Right atrium auricular region (tissue), 2 donors: ENCODE measurements around the gene SMC5. TPM values are rescaled to one million over a fixed set of nuclear protein-coding genes. Genes with fewer than 3 reads are reported as not detected.

Experiments used
- DNase-seq: peaks from one replicate; pipeline ENCODE4 v3.0.0-alpha.2; 2019; ENCODE audit warnings: low spot score
- H3K27ac ChIP-seq, 2 donors: fragments of 200-600 bp; sonication (generic); 1 replicate in 1 of 2; 2 replicates in 1 of 2; pipeline ENCODE4 v1.5.1; 2016 to 2019
- H3K27me3 ChIP-seq, 2 donors: fragments of 200-600 bp; sonication (generic); one replicate each; pipeline versions ENCODE4 v1.5.1 to v1.6.0; 2017 to 2019
- H3K36me3 ChIP-seq: fragments of 200-600 bp; sonication (generic); one replicate; pipeline ENCODE4 v1.5.1; 2016
- H3K4me1 ChIP-seq, 2 donors: fragments of 200-600 bp; sonication (generic); one replicate each; pipeline versions ENCODE4 v1.5.1 to v1.6.0; 2017 to 2019
- H3K4me3 ChIP-seq, 2 donors: fragments of 200-600 bp; sonication (generic); 1 replicate in 1 of 2; 2 replicates in 1 of 2; pipeline ENCODE4 v1.5.1; 2017 to 2019; ENCODE audit warnings: mild to moderate bottlenecking in 1 of 2, moderate library complexity in 1 of 2
- H3K9me3 ChIP-seq, 2 donors: fragments of 200-600 bp; sonication (generic); one replicate each; pipeline ENCODE4 v1.5.1; 2019
- total RNA-seq, 2 donors: library from RNA; depleted of rRNA; stranded (reverse); fragments of >200 nt; gene quantifications; one replicate each; pipeline ENCODE4 v1.1.0, GENCODE V29; 2016
- TF ChIP-seq, protein P1 (sequence below), 2 donors: fragments of 200-600 bp; sonication (generic); IDR thresholded peaks; one replicate each; pipeline ENCODE4 v1.5.1; 2019; ENCODE audit warnings: antibody characterized with exemption in 2 of 2

SMC5 gene
- total RNA-seq, 2 donors from 2014 or later = 11.4 to 15.0 TPM

GRCh38 chr9:70263421-70263820 is 4.6 kb downstream of the SMC5 start:
- no peak overlapping the region for H3K4me3 ChIP-seq
- no peak for DNase-seq
- H3K9me3 ChIP-seq = no peaks in the 10 kb centered on the region
- peaks cover 19% of the 10 kb centered on the region for H3K36me3 ChIP-seq
- no peaks in the 10 kb centered on the region for H3K27me3 ChIP-seq
- TF ChIP-seq, protein P1, sequence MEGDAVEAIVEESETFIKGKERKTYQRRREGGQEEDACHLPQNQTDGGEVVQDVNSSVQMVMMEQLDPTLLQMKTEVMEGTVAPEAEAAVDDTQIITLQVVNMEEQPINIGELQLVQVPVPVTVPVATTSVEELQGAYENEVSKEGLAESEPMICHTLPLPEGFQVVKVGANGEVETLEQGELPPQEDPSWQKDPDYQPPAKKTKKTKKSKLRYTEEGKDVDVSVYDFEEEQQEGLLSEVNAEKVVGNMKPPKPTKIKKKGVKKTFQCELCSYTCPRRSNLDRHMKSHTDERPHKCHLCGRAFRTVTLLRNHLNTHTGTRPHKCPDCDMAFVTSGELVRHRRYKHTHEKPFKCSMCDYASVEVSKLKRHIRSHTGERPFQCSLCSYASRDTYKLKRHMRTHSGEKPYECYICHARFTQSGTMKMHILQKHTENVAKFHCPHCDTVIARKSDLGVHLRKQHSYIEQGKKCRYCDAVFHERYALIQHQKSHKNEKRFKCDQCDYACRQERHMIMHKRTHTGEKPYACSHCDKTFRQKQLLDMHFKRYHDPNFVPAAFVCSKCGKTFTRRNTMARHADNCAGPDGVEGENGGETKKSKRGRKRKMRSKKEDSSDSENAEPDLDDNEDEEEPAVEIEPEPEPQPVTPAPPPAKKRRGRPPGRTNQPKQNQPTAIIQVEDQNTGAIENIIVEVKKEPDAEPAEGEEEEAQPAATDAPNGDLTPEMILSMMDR (IDR thresholded peaks at IDR 0.05) = no peak
- H3K4me1 ChIP-seq = peaks cover 0 to 44% of the 10 kb centered on the region in 2 donors
- H3K27ac ChIP-seq = peak overlapping the region; percentile 26 to 61

- TF ChIP-seq, protein P1 (IDR thresholded peaks at IDR 0.05) = no peak
- H3K36me3 ChIP-seq = peaks cover 35% of the 10 kb centered on the region
- no peak for DNase-seq
- no peaks in the 10 kb centered on the region for H3K27me3 ChIP-seq
- no peak overlapping the region for H3K4me3 ChIP-seq
- no peaks in the 10 kb centered on the region for H3K4me1 ChIP-seq
- H3K9me3 ChIP-seq = no peaks in the 10 kb centered on the region
- H3K27ac ChIP-seq = no peak overlapping the region
These were observed 19.5 kb downstream of the SMC5 start for GRCh38 chr9:70278305-70278704.

DNA sequence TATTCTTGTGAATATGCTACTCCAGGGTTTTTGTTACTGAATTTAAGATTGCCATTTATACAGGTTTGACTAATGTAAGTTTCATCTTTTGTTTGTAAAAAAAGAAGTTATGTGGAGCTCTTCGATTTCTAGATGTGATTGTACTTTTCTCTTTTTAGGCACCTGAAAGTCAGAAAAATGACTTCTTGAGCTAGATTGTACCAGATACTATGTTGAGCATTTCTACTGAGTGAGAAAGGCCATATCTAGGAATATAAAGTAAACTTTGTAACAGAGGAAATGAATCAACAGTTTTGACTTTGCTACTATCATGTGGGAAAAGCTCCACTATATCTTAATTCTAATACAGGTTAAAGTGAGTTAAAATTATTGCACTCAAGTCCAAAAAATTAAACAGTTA is 25.1 kb downstream of the SMC5 start:
- Histone ChIP-seq H3K27me3 (no peaks in the 10 kb centered on the region), H3K27ac (no peak overlapping the region), H3K9me3 (no peaks in the 10 kb centered on the region), H3K4me3 (no peak overlapping the region), H3K36me3 (peaks cover 49% of the 10 kb centered on the region), H3K4me1 (peaks cover 0 to 8% of the 10 kb centered on the region in 2 donors)
- TF ChIP-seq, protein P1 (IDR thresholded peaks at IDR 0.05) = no peak
- DNase-seq = no peak

DNA sequence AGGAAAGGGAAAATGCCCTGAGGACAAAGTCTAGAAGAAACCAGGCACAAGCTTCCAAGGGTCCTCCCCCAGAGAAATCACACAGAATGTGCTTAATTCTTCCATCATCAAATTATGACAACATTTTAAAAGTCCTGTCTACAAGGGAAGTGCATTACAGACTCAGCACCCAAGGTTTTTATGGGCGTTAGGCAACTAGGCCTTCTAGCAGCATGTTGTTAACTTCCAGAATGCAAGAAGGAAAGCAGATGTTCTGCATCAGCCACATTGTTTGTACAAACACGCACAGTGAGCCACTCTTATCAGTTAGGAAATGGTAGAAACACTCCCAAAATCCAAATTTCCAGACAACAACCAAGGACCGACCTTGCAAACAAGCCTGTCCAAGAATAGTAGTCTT is 26.5 kb downstream of the SMC5 start:
- Histone ChIP-seq H3K4me3 (no peak overlapping the region), H3K4me1 (peaks cover 0 to 8% of the 10 kb centered on the region in 2 donors), H3K36me3 (peaks cover 50% of the 10 kb centered on the region), H3K9me3 (no peaks in the 10 kb centered on the region), H3K27ac (peak overlapping the region in 1 of 2 donors; percentile 33), H3K27me3 (no peaks in the 10 kb centered on the region)
- no peak for DNase-seq
- TF ChIP-seq, protein P1 (IDR thresholded peaks at IDR 0.05) = no peak

DNA sequence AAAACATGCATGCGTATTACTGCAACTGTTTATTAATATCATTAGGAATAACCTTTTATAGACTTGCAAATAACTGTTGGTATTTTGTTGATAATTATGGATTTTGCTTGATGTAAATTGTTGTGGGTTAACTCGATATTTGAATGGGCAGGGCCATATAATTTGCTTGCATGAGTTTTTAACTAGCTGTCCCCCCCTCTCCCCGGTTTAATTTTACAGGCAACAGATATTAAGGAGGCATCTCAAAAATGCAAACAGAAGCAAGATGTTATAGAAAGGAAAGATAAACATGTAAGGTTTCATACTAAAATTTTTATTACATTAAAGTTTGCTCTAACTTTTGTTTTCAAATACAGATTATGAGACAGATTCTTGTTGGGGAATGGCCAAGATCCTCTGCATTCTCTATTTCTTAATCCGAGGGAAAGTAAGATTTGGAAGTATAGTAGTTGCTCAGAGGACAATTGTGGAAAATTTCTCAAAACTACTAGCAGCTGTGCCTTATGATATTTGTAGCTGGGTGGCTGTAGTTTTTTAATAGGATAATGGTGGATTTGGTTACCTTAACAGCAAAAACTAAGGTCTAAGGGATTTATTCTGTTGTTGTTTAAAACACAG is 27.3 kb downstream of the SMC5 start:
- no peak overlapping the region for H3K27ac ChIP-seq
- TF ChIP-seq, protein P1 (IDR thresholded peaks at IDR 0.05) = no peak
- H3K36me3 ChIP-seq = peaks cover 46% of the 10 kb centered on the region

DNA sequence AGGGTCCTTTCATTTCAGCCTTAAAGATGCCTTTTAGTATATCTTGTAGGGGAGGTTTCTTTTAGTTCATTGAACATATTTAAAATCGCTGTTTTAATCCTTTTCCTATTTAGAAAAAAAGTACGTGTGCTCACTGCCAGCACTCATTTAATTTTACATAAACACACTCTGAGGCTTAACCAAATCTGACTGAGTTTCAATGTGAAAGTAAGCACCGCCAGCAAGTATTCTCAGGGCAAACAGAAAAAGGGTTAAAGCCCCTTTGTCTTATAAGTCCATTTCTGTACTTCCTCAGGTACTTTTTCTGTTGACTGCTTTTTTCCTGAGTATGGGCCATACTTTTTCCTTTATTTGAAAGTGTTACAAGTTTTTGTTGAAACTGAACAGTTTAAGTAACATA is 31.8 kb downstream of the SMC5 start:
- H3K27me3 ChIP-seq = no peaks in the 10 kb centered on the region
- no peak overlapping the region for H3K4me3 ChIP-seq
- no peak for DNase-seq
- H3K36me3 ChIP-seq = peaks cover 18% of the 10 kb centered on the region
- peaks cover 0 to 15% of the 10 kb centered on the region in 2 donors for H3K9me3 ChIP-seq
- TF ChIP-seq, protein P1 (IDR thresholded peaks at IDR 0.05) = no peak
- peaks cover 0 to 1% of the 10 kb centered on the region in 2 donors for H3K4me1 ChIP-seq
- no peak overlapping the region for H3K27ac ChIP-seq

More for the DNA sequence above, 27.3 kb downstream of the SMC5 start:
- Histone ChIP-seq H3K27me3 (no peaks in the 10 kb centered on the region), H3K4me1 (peaks cover 0 to 8% of the 10 kb centered on the region in 2 donors), H3K4me3 (no peak overlapping the region), H3K9me3 (peaks cover 0 to under 1% of the 10 kb centered on the region in 2 donors)
- no peak for DNase-seq
